ENCODE data around the gene ASPRV1.
"Not testable (repeated sequence)": the region's sequence is repeated elsewhere in the genome, so short reads cannot be mapped to it uniquely, and the experiment has no call there.

The ASPRV1 gene

GRCh38 chr2:69961496-69961895 lies at the start of gene ASPRV1:
Gene ASPRV1, minus strand, starts transcription at chr2:69961631. Its CDS starts 195 bp downstream, at chr2:69961436.
- Mint-ChIP-seq H3K36me3 (no peaks in the 10 kb centered on the region), H3K4me1 (no peaks in the 10 kb centered on the region), H3K9me3 (no peaks in the 10 kb centered on the region), H3K27ac (no peak within 1 kb of the TSS), H3K4me3 (no peak within 1 kb of the TSS), H3K27me3 (peaks cover 3% of the 10 kb centered on the region)
- no peak for ATAC-seq (ENCODE audit: low read depth)
- no peak for DNase-seq (ENCODE audit: low spot score in 2 of 2)

GRCh38 chr2:70010576-70011111 lies 49.2 kb upstream of the ASPRV1 start:
- H3K27me3 Mint-ChIP-seq = no peaks in the 10 kb centered on the region
- H3K27ac Mint-ChIP-seq = peak overlapping the region; percentile 10
- H3K4me3 Mint-ChIP-seq = no peak overlapping the region
- H3K9me3 Mint-ChIP-seq = no peaks in the 10 kb centered on the region
- no peak for DNase-seq (ENCODE audit: low spot score in 2 of 2)
- H3K4me1 Mint-ChIP-seq = peaks cover 16% of the 10 kb centered on the region
- ATAC-seq (ENCODE audit: low read depth) = peak; percentile 15
- peaks cover 9% of the 10 kb centered on the region for H3K36me3 Mint-ChIP-seq

- Mint-ChIP-seq H3K36me3 (peaks cover 8% of the 10 kb centered on the region), H3K27ac (peak overlapping the region; percentile 10), H3K4me3 (no peak overlapping the region), H3K9me3 (no peaks in the 10 kb centered on the region), H3K27me3 (no peaks in the 10 kb centered on the region), H3K4me1 (peaks cover 16% of the 10 kb centered on the region)
- DNase-seq (ENCODE audit: low spot score in 2 of 2) (no peak), ATAC-seq (ENCODE audit: low read depth) (peak; percentile 70)
These were observed 48.5 kb upstream of the ASPRV1 start for GRCh38 chr2:70009762-70010575.

GRCh38 chr2:70008290-70008689 lies 46.9 kb upstream of the ASPRV1 start:
- H3K4me3 Mint-ChIP-seq = no peak overlapping the region
- no peaks in the 10 kb centered on the region for H3K9me3 Mint-ChIP-seq
- ATAC-seq (ENCODE audit: low read depth) (no peak), DNase-seq (ENCODE audit: low spot score in 2 of 2) (no peak)
- H3K27me3 Mint-ChIP-seq = no peaks in the 10 kb centered on the region
- no peak overlapping the region for H3K27ac Mint-ChIP-seq
- peaks cover 16% of the 10 kb centered on the region for H3K4me1 Mint-ChIP-seq
- peaks cover 7% of the 10 kb centered on the region for H3K36me3 Mint-ChIP-seq

GRCh38 chr2:70007151-70007550 lies 45.7 kb upstream of the ASPRV1 start:
- H3K36me3 Mint-ChIP-seq = peaks cover 7% of the 10 kb centered on the region
- no peaks in the 10 kb centered on the region for H3K9me3 Mint-ChIP-seq
- no peak overlapping the region for H3K4me3 Mint-ChIP-seq
- no peak overlapping the region for H3K27ac Mint-ChIP-seq
- no peaks in the 10 kb centered on the region for H3K27me3 Mint-ChIP-seq
- ATAC-seq (ENCODE audit: low read depth) (no peak), DNase-seq (ENCODE audit: low spot score in 2 of 2) (no peak)
- peaks cover 22% of the 10 kb centered on the region for H3K4me1 Mint-ChIP-seq

GRCh38 chr2:70006447-70006784 lies 45.0 kb upstream of the ASPRV1 start:
- ATAC-seq (ENCODE audit: low read depth) (no peak), DNase-seq (ENCODE audit: low spot score in 2 of 2) (no peak)
- Mint-ChIP-seq H3K27me3 (no peaks in the 10 kb centered on the region), H3K4me1 (peaks cover 20% of the 10 kb centered on the region), H3K27ac (no peak overlapping the region), H3K4me3 (no peak overlapping the region), H3K36me3 (peaks cover 4% of the 10 kb centered on the region), H3K9me3 (no peaks in the 10 kb centered on the region)

- no peak for ATAC-seq (ENCODE audit: low read depth)
- Mint-ChIP-seq H3K4me1 (peaks cover 17% of the 10 kb centered on the region), H3K4me3 (no peak overlapping the region), H3K27ac (no peak overlapping the region), H3K36me3 (no peaks in the 10 kb centered on the region), H3K9me3 (no peaks in the 10 kb centered on the region), H3K27me3 (no peaks in the 10 kb centered on the region)
- DNase-seq (ENCODE audit: low spot score in 2 of 2) = no peak
These were observed 44.5 kb upstream of the ASPRV1 start for GRCh38 chr2:70005752-70006446.

GRCh38 chr2:70005216-70005615 lies 43.8 kb upstream of the ASPRV1 start:
- Mint-ChIP-seq H3K4me3 (no peak overlapping the region), H3K36me3 (no peaks in the 10 kb centered on the region), H3K9me3 (no peaks in the 10 kb centered on the region), H3K27ac (no peak overlapping the region), H3K4me1 (peaks cover 11% of the 10 kb centered on the region), H3K27me3 (no peaks in the 10 kb centered on the region)
- DNase-seq (ENCODE audit: low spot score in 2 of 2) = no peak
- no peak for ATAC-seq (ENCODE audit: low read depth)

GRCh38 chr2:70003093-70003830 lies 41.8 kb upstream of the ASPRV1 start:
- no peak for ATAC-seq (ENCODE audit: low read depth)
- Mint-ChIP-seq H3K4me1 (peaks cover 6% of the 10 kb centered on the region), H3K4me3 (no peak overlapping the region), H3K27ac (no peak overlapping the region), H3K36me3 (no peaks in the 10 kb centered on the region), H3K27me3 (no peaks in the 10 kb centered on the region), H3K9me3 (no peaks in the 10 kb centered on the region)
- no peak for DNase-seq (ENCODE audit: low spot score in 2 of 2)

- H3K27me3 Mint-ChIP-seq = no peaks in the 10 kb centered on the region
These were observed 40.9 kb upstream of the ASPRV1 start for GRCh38 chr2:70002241-70002899.

GRCh38 chr2:70000529-70000928 lies 39.1 kb upstream of the ASPRV1 start:
- not testable (repeated sequence) for H3K27ac Mint-ChIP-seq; H3K27me3 Mint-ChIP-seq; H3K4me1 Mint-ChIP-seq; ATAC-seq (ENCODE audit: low read depth); H3K9me3 Mint-ChIP-seq; H3K4me3 Mint-ChIP-seq; H3K36me3 Mint-ChIP-seq; DNase-seq (ENCODE audit: low spot score in 2 of 2)

More at GRCh38 chr2:70002241-70002899, 40.9 kb upstream of the ASPRV1 start:
- ATAC-seq (ENCODE audit: low read depth) (no peak), DNase-seq (ENCODE audit: low spot score in 2 of 2) (no peak)
- Mint-ChIP-seq H3K36me3 (no peaks in the 10 kb centered on the region), H3K27ac (peak overlapping the region; percentile 28), H3K4me1 (peaks cover 6% of the 10 kb centered on the region), H3K9me3 (no peaks in the 10 kb centered on the region), H3K4me3 (no peak overlapping the region)

GRCh38 chr2:69998761-69999160 lies 37.3 kb upstream of the ASPRV1 start:
- no peak overlapping the region for H3K27ac Mint-ChIP-seq
- no peak for ATAC-seq (ENCODE audit: low read depth)
- H3K4me3 Mint-ChIP-seq = no peak overlapping the region
- H3K4me1 Mint-ChIP-seq = peaks cover 6% of the 10 kb centered on the region
- peaks cover 11% of the 10 kb centered on the region for H3K36me3 Mint-ChIP-seq
- DNase-seq (ENCODE audit: low spot score in 2 of 2) = no peak
- no peaks in the 10 kb centered on the region for H3K27me3 Mint-ChIP-seq
- H3K9me3 Mint-ChIP-seq = no peaks in the 10 kb centered on the region

- H3K36me3 Mint-ChIP-seq = peaks cover 14% of the 10 kb centered on the region
- ATAC-seq (ENCODE audit: low read depth) (no peak), DNase-seq (ENCODE audit: low spot score in 2 of 2) (no peak)
- H3K9me3 Mint-ChIP-seq = no peaks in the 10 kb centered on the region
- peaks cover under 1% of the 10 kb centered on the region for H3K4me1 Mint-ChIP-seq
- H3K27me3 Mint-ChIP-seq = no peaks in the 10 kb centered on the region
- no peak overlapping the region for H3K27ac Mint-ChIP-seq
- no peak overlapping the region for H3K4me3 Mint-ChIP-seq
These were observed 35.8 kb upstream of the ASPRV1 start for GRCh38 chr2:69997015-69997830.
